Ovary (tissue), 10 donors: Measurements from ENCODE around the gene IL17A. TPM values are rescaled to one million over a fixed set of nuclear protein-coding genes. Genes with fewer than 3 reads are reported as not detected.

Experiments used
- DNase-seq, 5 donors: peaks; one replicate each; pipeline ENCODE4 v3.0.0-alpha.2; 2019 to 2020
- H3K27ac ChIP-seq, 2 donors: fragments of 200-600 bp; one replicate each; pipeline versions ENCODE4 v1.5.1 to v1.8.0; 2019 to 2022
- H3K27me3 ChIP-seq: fragments of 200-600 bp; one replicate; pipeline ENCODE4 v1.8.0; 2022
- H3K36me3 ChIP-seq: fragments of 200-600 bp; sonication (generic); one replicate; pipeline ENCODE4 v1.5.1; 2019
- H3K4me1 ChIP-seq: one replicate; pipeline ENCODE4 v1.8.1; 2013; ENCODE audit warnings: mild to moderate bottlenecking, moderate library complexity; ENCODE audit not compliant: insufficient read depth
- H3K4me3 ChIP-seq: fragments of 200-600 bp; sonication (generic); one replicate; pipeline ENCODE4 v1.5.1; 2017
- H3K9me3 ChIP-seq, 2 donors: fragments of 200-600 bp in 1 of 2; sonication (generic) in 1 of 2; one replicate each; pipeline versions ENCODE4 v1.5.1 to v1.8.1; 2013 to 2019; ENCODE audit warnings: mild to moderate bottlenecking in 1 of 2, moderate library complexity in 1 of 2
- EP300 ChIP-seq: sonication (generic); formaldehyde crosslinking; IDR thresholded peaks from one replicate; pipeline ENCODE4 v1.6.1; 2017; ENCODE audit warnings: antibody characterized with exemption
- POLR2A ChIP-seq: fragments of 450-650 bp; IDR thresholded peaks from one replicate; pipeline ENCODE4 v1.6.1; 2017; ENCODE audit warnings: antibody characterized with exemption, mild to moderate bottlenecking, moderate library complexity
- WGBS, 3 donors: extraction: QIAGEN DNeasy Blood & Tissue Kit in 1 of 3; methylation state at CpG; one replicate each; pipeline versions ENCODE4 v1.1.5 to v1.1.7; 2013 to 2017; 5-methylcytosine and 5-hydroxymethylcytosine counted together
- intact Hi-C, 4 donors: fragments of 100-400 bp; cut with DNase I; formaldehyde crosslinking; loops; one replicate each; pipeline versions ENCODE4 v1.11.0 to v1.15.1; 2022 to 2023
- long read RNA-seq, 3 donors: library from polyadenylated mRNA in 2 of 3; unstranded in 2 of 3; transcript quantifications; one replicate each; pipeline ENCODE4 v2.0.0 and lab custom pipeline, GENCODE V29; 2021 to 2026
- polyA plus RNA-seq, 2 donors: library from polyadenylated mRNA; stranded (reverse); fragments of 200-250 nt in 1 of 2; fragments of 350-450 nt in 1 of 2; fragmentation: Illumina TruSeq in 1 of 2; extraction: RNeasy Lipid Tissue Mini Kit (QIAGEN cat#74804) in 1 of 2; gene quantifications; one replicate each; pipeline ENCODE4 v1.2.3, GENCODE V29; 2013 to 2014
- total RNA-seq, 7 donors: library from RNA; depleted of rRNA in 2 of 7; stranded (reverse); fragments of >200 nt in 2 of 7; fragmentation: NEBNext Ultra II Directional in 3 of 7; extraction: Animal tissue kit (Norgen Biotek cat#: 25700) in 3 of 7; gene quantifications; one replicate each; pipeline versions ENCODE4 v1.1.0 to v1.2.4, GENCODE V29; 2016 to 2023
- TF ChIP-seq, protein P1 (sequence below), 3 donors: fragments of 450-650 bp in 2 of 3; fragments of 200-600 bp in 1 of 3; IDR thresholded peaks; one replicate each; pipeline versions ENCODE4 v1.5.1 to v1.8.0; 2016 to 2022; ENCODE audit warnings: antibody characterized with exemption in 3 of 3, mild to moderate bottlenecking in 1 of 3
- donor health status: DM: no; HTN: no; CAD: no; lungs with moderate emphysema.
- donor health status: DM: no; HTN: no; CAD: no.
- donor health status: Bipolar disorder and iron deficiency.
- donor health status: DM: yes; HTN: yes; CAD: no.
- donor health status: DM: no; HTN: no; CAD: no.
- donor health status: DM: yes; HTN: yes; CAD: no.

IL17A gene
- not detected for total RNA-seq
- polyA plus RNA-seq = not detected
- long read RNA-seq, donor 1 = 0 reads
- long read RNA-seq, donor 2 = 0 reads
- long read RNA-seq, donor 3 = 0 reads

DNA sequence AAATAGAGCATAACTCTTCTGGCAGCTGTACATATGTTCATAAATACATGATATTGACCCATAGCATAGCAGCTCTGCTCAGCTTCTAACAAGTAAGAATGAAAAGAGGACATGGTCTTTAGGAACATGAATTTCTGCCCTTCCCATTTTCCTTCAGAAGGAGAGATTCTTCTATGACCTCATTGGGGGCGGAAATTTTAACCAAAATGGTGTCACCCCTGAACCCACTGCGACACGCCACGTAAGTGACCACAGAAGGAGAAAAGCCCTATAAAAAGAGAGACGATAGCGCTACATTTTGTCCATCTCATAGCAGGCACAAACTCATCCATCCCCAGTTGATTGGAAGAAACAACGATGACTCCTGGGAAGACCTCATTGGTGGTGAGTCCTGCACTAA lies at the start of gene IL17A:
TSS of gene IL17A (plus strand) at position 301 of the 400 bp plus-strand sequence. CDS start at position 358, 57 bp downstream.
- 91 to 95% (median 93%) methylated on average over 7 of the region's 7 CpGs for WGBS, 3 donors
- intact Hi-C loops = no loop called here

DNA sequence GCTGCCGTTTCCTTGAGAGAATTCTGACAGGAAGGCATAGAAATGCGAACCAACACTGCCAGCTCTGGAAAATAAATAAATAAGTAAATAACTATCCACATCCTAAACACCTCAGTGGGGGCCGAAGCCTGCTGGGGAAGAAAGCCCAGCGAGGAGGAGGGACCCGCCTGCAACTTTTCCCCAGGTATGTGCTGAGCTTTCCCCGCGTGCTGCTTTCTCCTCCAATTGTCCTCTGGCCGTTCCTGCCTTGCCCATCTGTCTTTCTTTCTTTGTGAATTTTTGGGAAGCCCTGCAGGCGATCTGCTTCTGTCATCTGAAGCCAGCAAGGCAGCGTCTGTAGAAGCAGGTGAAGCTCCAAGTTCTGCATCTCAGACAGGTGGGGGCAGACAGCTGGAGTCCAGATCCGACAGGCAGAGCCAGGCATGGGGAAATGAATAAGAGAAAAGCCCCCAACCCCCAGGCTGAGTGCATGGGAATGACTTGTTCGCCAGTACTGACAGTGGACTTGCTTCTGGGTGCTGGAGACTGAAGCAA lies 49.2 kb upstream of the IL17A start:
- Histone ChIP-seq H3K27ac (no peak overlapping the region), H3K27me3 (no peaks in the 10 kb centered on the region), H3K9me3 (no peaks in the 10 kb centered on the region), H3K4me3 (no peak overlapping the region), H3K36me3 (no peaks in the 10 kb centered on the region), H3K4me1 (no peaks in the 10 kb centered on the region)
- 60 to 77% (median 67%) methylated on average over 12 of the region's 12 CpGs for WGBS, 3 donors
- intact Hi-C loops = no loop called here
- no peak for DNase-seq
- TF ChIP-seq, protein P1, sequence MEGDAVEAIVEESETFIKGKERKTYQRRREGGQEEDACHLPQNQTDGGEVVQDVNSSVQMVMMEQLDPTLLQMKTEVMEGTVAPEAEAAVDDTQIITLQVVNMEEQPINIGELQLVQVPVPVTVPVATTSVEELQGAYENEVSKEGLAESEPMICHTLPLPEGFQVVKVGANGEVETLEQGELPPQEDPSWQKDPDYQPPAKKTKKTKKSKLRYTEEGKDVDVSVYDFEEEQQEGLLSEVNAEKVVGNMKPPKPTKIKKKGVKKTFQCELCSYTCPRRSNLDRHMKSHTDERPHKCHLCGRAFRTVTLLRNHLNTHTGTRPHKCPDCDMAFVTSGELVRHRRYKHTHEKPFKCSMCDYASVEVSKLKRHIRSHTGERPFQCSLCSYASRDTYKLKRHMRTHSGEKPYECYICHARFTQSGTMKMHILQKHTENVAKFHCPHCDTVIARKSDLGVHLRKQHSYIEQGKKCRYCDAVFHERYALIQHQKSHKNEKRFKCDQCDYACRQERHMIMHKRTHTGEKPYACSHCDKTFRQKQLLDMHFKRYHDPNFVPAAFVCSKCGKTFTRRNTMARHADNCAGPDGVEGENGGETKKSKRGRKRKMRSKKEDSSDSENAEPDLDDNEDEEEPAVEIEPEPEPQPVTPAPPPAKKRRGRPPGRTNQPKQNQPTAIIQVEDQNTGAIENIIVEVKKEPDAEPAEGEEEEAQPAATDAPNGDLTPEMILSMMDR (IDR thresholded peaks at IDR 0.05) = no peak
- no peak for TF ChIP-seq EP300
- no peak for TF ChIP-seq POLR2A

More for the DNA sequence above, at the start of gene IL17A:
- Histone ChIP-seq H3K9me3 (no peaks in the 10 kb centered on the region), H3K27me3 (no peaks in the 10 kb centered on the region), H3K4me3 (no peak within 1 kb of the TSS), H3K4me1 (no peaks in the 10 kb centered on the region), H3K36me3 (no peaks in the 10 kb centered on the region), H3K27ac (no peak within 1 kb of the TSS)
- no peak for DNase-seq
- TF ChIP-seq EP300 = no peak
- TF ChIP-seq, protein P1 (IDR thresholded peaks at IDR 0.05) = no peak
- no peak for TF ChIP-seq POLR2A

DNA sequence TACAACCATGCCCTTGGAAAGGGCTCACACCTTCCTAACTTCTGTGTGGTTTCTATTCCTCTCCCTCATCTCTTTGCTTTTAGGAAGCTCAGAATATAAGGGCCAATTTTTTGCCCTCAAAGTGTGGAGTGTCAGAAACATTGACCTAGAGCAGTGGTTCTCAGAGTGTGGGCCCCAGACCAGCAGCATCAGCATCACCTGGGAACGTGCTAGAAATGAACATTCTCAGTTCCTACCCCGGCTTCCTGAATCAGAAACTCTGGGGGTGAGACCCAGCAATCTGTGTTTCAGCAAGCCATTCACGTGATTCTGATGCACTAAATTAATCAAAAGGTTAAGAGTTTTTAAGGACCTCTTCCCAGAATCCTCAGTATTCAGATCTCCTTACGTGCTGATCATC lies 47.9 kb upstream of the IL17A start:
- Histone ChIP-seq H3K4me1 (no peaks in the 10 kb centered on the region), H3K27me3 (no peaks in the 10 kb centered on the region), H3K27ac (no peak overlapping the region), H3K36me3 (no peaks in the 10 kb centered on the region), H3K9me3 (no peaks in the 10 kb centered on the region), H3K4me3 (no peak overlapping the region)
- TF ChIP-seq POLR2A (no peak), EP300 (no peak)
- TF ChIP-seq, protein P1 (IDR thresholded peaks at IDR 0.05) = no peak
- intact Hi-C loops = no loop called here
- 84 to 91% (median 86%) methylated on average over 4 of the region's 4 CpGs for WGBS, 3 donors
- no peak for DNase-seq

DNA sequence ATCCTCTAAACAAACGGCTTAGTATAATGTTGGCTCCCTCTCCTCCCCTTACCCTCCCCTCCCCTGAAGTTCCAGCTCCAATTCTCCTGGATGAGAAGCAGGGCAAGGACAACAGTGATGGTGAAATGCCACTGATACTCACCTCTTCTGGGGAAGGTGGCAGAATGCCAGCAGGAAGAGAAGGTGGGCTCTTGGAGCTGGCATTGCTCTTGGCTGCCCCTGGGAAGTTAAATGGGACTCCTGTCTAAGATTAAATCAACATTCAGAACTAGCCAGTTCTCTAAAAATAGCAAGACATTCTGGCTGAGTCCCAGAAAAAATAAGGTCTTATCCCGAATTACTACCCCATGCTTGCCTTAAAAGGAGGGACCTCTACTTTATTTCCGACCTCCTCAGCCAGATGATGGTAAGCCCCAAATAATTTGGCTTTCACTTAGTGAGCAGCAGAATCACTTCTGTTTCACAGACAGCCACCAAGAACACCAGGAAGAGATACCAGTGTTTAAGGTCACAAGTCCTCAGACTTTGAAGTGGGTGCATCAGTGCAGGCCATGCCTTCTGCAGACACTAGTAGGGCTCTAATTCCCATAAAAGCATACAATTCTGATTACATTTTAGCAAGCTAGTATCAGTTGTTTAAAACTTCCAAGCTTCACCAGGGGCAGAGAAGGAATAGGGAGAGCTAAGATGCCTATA lies 46.0 kb upstream of the IL17A start:
- 14 to 28% (median 26%) methylated on average over 3 of the region's 3 CpGs for WGBS, 3 donors
- no peaks in the 10 kb centered on the region for H3K9me3 ChIP-seq
- no peaks in the 10 kb centered on the region for H3K4me1 ChIP-seq
- no peak overlapping the region for H3K4me3 ChIP-seq
- DNase-seq = no peak
- H3K36me3 ChIP-seq = no peaks in the 10 kb centered on the region
- intact Hi-C loops = no loop called here
- no peak overlapping the region for H3K27ac ChIP-seq
- TF ChIP-seq, protein P1 (IDR thresholded peaks at IDR 0.05) = no peak
- TF ChIP-seq POLR2A = no peak
- TF ChIP-seq EP300 = no peak
- no peaks in the 10 kb centered on the region for H3K27me3 ChIP-seq
